NCI-H2081 treated with DMSO at 0.1 percent for 48 hours (cell line): ENCODE measurements around the gene DESI1.
"Not testable (repeated sequence)": the region's sequence is repeated elsewhere in the genome, so short reads cannot be mapped to it uniquely, and the experiment has no call there.

ENCODE experiments used
- DNase-seq: peaks from one replicate; lab custom pipeline; 2025; lab: John Stamatoyannopoulos, UW

DESI1 gene

GRCh38 chr22:41620589-41621098 lies at the start of gene DESI1:
TSS of gene DESI1 (minus strand) at chr22:41621043. CDS start at chr22:41620839, 204 bp downstream.
- DNase-seq, result no peak

GRCh38 chr22:41668971-41669911 lies 48.4 kb upstream of the DESI1 start:
- DNase-seq, result no peak

DNA sequence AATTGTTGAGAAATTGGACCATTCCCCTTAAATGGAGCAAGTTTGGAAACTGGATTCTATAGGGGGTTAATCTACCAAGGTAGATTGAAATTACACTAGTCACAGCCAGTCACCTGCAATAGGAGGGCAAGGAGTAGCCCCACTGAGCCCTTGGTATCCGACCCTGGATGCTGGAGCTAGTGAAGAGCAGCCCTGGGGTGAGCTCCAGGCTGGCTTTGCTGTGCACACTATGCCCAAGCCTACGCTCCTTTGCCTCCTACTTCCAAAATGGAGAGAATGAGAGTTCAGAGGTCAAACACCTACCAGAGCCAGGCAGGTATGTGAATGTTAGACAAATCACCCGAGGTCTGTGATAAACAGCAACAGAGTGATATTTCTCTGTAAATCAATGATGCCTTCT lies 44.1 kb upstream of the DESI1 start:
- no peak for DNase-seq

DNA sequence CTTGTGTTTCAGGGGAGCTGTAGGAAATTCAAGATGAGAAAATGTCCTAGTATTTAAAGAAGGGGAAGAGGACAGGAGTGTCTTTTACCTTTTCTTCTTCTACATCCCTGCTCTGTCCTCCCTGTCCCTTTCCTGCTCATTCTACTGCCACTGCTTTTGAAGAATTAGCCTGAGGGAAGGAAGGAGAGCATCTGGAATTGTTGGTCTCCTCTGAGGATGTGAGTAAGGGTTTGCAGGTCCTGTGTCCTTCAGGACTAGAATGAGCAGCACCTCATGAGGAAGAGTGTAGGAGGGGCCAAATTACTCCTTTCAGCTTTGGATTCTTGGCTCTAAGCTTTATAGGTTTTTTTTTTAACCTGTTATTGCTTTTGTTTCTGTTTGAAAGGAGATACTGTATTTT lies 43.6 kb upstream of the DESI1 start:
- DNase-seq, result no peak

GRCh38 chr22:41663594-41663993 lies 42.8 kb upstream of the DESI1 start:
- DNase-seq, result not testable (repeated sequence)

GRCh38 chr22:41661713-41662112 lies 40.9 kb upstream of the DESI1 start:
- no peak for DNase-seq

DNA sequence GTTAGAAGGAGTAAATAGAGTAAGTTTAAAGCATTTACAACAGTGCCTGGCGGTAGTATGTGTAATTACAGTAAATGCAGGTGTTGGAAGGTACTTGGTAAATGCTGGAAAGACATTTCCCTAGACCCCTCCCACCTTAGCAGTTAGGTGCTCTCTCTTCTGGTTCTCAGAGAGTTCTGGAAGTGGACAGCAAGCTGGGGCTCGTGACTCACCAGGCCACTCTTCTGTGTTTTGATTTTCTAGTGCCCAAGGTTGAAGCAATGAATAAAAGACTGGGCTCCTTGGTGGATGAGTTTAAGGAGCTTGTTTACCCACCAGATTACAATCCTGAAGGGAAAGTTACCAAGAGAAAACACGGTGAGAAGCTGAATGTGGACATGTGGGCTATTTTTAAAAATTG lies 40.2 kb upstream of the DESI1 start:
- no peak for DNase-seq

- no peak for DNase-seq
Measured at GRCh38 chr22:41660416-41660815, 39.6 kb upstream of the DESI1 start.

- no peak for DNase-seq
Measured at GRCh38 chr22:41659941-41660340, 39.1 kb upstream of the DESI1 start.

GRCh38 chr22:41658869-41659268 lies 38.0 kb upstream of the DESI1 start:
- DNase-seq, result no peak

DNA sequence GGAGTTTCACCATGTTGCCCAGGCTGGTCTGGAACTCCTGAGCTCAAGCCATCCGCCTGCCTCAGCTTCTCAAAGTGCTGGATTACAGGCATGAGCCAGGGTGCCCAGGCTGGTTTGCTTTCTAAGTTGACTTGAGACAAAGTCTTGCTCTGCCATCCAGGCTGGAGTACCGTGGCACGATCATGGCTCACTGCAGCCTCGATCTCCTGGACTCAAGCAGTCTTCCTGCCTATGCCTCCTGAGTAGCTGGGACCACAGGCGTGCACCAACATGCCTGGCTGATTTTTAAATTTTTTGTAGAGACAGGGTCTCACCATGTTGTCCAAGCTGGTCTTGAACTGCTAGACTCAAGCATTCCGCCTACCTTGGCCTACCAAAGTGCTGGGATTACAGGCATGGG lies 36.9 kb upstream of the DESI1 start:
- DNase-seq, result no peak

GRCh38 chr22:41656556-41656955 lies 35.7 kb upstream of the DESI1 start:
- DNase-seq, result no peak

DNA sequence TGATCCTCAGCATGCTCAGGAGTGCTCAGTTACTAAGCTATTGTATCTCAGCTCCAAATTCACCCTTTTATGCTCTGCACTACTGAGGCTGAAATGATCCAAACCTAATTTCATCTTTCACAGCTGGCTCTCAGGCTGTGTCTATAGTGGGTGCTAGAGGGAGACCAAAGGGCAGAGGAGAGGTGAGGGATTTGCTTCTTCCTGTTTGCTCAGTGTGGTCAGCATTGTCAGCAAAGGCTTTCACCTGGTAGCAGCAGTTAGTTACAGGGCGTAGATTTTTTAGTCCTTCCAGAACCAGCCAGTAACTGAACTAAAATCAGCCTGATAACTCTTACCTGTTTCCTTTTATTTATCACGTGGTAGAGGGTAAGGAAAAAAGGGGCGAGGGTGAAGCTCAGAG lies 33.5 kb upstream of the DESI1 start:
- no peak for DNase-seq

GRCh38 chr22:41650821-41651220 lies 30.0 kb upstream of the DESI1 start:
- DNase-seq, result no peak

- DNase-seq, result no peak
Measured at GRCh38 chr22:41650229-41650628, 29.4 kb upstream of the DESI1 start.

GRCh38 chr22:41648432-41648831 lies 27.6 kb upstream of the DESI1 start:
- DNase-seq, result no peak

GRCh38 chr22:41647771-41648170 lies 26.9 kb upstream of the DESI1 start:
- DNase-seq, result no peak

DNA sequence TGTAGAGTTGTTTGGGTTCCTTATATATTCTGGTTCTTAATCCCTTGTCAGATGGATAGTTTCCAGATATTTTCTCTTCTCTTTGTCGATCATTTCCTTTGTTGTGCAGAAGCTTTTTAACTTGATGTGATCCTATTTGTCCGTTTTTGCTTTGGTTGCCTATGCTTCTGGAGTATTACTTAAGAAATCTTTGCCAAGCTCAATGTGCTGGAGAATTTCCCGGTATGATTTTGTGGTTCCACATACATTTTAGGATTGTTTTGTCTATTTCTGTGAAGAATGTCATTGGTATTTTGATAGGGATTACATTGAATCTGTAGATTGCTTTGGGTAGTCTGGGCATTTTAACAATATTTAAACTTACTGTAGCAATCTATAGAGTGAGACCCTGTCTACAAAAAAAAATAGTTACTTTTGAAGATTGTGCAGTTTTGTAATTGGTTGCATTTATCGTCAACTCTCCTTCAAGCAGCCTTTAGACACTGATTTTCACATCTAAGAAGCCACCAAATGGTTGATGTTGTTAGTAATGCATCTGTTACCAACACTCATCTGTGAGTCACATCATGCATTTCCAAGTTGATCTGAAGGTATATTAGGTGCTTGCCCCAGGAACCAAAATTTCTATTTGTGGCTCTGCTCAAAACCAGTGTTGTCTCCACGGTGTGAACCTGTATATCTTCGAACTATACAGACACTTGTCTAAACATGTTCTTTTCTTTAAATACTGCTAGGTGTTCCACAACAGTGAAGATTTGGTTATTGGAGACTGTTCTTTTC lies 21.7 kb upstream of the DESI1 start:
- DNase-seq, result no peak

DNA sequence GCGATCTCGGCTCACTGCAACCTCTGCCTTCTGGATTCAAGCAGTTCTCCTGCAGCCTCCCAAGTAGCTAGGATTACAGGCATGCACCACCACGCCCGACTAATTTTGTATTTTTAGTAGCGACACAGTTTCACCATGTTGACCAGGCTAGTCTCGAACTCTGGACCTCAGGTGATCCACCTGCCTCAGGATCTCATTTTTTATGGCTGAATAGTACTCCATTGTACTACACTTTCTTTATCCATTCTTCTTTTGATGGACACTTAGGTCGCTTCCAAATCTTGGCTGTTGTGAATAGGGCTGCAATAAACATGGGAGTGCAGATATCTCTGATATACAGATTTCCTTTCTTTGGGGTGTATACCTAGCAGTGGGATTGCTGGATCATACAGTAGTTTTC lies 21.0 kb upstream of the DESI1 start:
- no peak for DNase-seq

- DNase-seq, result no peak
Measured at GRCh38 chr22:41638748-41639147, 17.9 kb upstream of the DESI1 start.

GRCh38 chr22:41638124-41638523 lies 17.3 kb upstream of the DESI1 start:
- DNase-seq, result no peak

GRCh38 chr22:41637623-41638022 lies 16.8 kb upstream of the DESI1 start:
- not testable (repeated sequence) for DNase-seq

- no peak for DNase-seq
Measured at GRCh38 chr22:41636467-41636866, 15.6 kb upstream of the DESI1 start.
